Measurements from ENCODE around the gene C6. TPM values are rescaled to one million over a fixed set of nuclear protein-coding genes. Genes with fewer than 3 reads are reported as not detected.

Gene C6
- total RNA-seq, result not detected
- total RNA-seq (2013), result not detected

DNA sequence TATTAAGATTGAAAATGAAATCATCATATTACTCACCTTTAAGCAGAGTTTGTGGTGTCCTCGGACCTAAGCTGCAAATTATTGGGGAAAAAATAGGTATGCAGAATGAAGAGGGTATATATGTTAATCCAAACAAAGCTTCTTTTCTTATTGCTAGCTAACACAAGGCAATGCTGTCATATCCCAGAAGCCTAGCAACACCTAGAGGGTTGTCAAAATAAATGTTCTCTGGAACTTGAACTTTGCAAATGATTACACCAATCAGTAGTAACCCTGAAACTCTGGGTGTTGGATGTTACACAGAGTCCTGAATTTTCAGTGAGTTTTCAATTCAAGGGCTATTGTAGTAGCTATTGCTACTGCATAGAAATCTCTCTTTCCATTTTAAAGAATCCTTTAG, at the start of gene C6:
Gene C6, minus strand, starts transcription at position 193 of the 400 bp plus-strand sequence. CDS start 10,302 bp downstream, outside the sequence.
- TF ChIP-seq, protein P1, sequence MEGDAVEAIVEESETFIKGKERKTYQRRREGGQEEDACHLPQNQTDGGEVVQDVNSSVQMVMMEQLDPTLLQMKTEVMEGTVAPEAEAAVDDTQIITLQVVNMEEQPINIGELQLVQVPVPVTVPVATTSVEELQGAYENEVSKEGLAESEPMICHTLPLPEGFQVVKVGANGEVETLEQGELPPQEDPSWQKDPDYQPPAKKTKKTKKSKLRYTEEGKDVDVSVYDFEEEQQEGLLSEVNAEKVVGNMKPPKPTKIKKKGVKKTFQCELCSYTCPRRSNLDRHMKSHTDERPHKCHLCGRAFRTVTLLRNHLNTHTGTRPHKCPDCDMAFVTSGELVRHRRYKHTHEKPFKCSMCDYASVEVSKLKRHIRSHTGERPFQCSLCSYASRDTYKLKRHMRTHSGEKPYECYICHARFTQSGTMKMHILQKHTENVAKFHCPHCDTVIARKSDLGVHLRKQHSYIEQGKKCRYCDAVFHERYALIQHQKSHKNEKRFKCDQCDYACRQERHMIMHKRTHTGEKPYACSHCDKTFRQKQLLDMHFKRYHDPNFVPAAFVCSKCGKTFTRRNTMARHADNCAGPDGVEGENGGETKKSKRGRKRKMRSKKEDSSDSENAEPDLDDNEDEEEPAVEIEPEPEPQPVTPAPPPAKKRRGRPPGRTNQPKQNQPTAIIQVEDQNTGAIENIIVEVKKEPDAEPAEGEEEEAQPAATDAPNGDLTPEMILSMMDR (IDR thresholded peaks at IDR 0.05), result no peak
- Histone ChIP-seq H3K4me3 (ENCODE audit: low read length) (no peak within 1 kb of the TSS), H3K27me3 (ENCODE audit: control insufficient read depth, insufficient read depth, low read length) (no peaks in the 10 kb centered on the region), H3K36me3 (ENCODE audit: control insufficient read depth, insufficient read depth, low read length) (no peaks in the 10 kb centered on the region), H3K27ac (ENCODE audit: low read length) (no peak within 1 kb of the TSS), H3K4me1 (ENCODE audit: control insufficient read depth, insufficient read depth, low read length) (no peaks in the 10 kb centered on the region), H3K9me3 (ENCODE audit: control insufficient read depth, insufficient read depth, low read length) (no peaks in the 10 kb centered on the region)
- Mint-ChIP-seq H3K9me3 (peaks cover 10% of the 10 kb centered on the region in 2 donors), H3K36me3 (no peaks in the 10 kb centered on the region), H3K27me3 (ENCODE audit: low read depth in 2 of 2) (no peaks in the 10 kb centered on the region), H3K27ac (no peak within 1 kb of the TSS), H3K4me3 (no peak within 1 kb of the TSS), H3K4me1 (no peaks in the 10 kb centered on the region)
- ATAC-seq (no peak), DNase-seq (no peak)
- WGBS (ENCODE audit: insufficient coverage), result no CpG with 5 or more reads among the region's 1 CpG
- intact Hi-C loops (cut with micrococcal nuclease), result no loop called here

DNA sequence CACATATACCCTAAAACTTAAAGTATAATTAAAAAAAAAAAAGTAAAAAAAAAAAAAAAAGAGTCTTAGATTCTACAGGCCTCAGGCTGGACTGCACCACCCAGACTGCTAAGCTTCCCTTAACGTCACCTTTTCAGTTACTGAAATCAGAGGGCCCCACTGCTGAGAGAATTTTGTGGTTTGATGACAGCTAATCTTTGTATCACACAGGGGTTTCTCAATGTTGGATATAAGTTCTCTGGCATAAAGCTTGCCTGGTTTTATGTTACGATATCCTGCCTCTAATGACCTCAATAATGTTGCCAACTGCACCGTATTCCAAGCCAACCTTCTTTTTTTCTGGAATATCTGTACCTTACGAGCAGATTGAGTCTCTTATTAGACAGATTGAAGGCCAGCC, 43.1 kb upstream of the C6 start:
- Histone ChIP-seq H3K9me3 (ENCODE audit: control insufficient read depth, insufficient read depth, low read length) (no peaks in the 10 kb centered on the region), H3K36me3 (ENCODE audit: control insufficient read depth, insufficient read depth, low read length) (no peaks in the 10 kb centered on the region), H3K4me1 (ENCODE audit: control insufficient read depth, insufficient read depth, low read length) (no peaks in the 10 kb centered on the region), H3K27me3 (ENCODE audit: control insufficient read depth, insufficient read depth, low read length) (no peaks in the 10 kb centered on the region), H3K27ac (ENCODE audit: low read length) (no peak overlapping the region), H3K4me3 (ENCODE audit: low read length) (no peak overlapping the region)
- no peaks in the 10 kb centered on the region for H3K4me1 Mint-ChIP-seq
- 85% methylated on average over 4 of the region's 4 CpGs for WGBS (ENCODE audit: insufficient coverage)
- H3K27me3 Mint-ChIP-seq (ENCODE audit: low read depth in 2 of 2), result no peaks in the 10 kb centered on the region
- no peak overlapping the region for H3K4me3 Mint-ChIP-seq
- H3K27ac Mint-ChIP-seq, result no peak overlapping the region
- no peak for DNase-seq
- H3K36me3 Mint-ChIP-seq, result no peaks in the 10 kb centered on the region
- H3K9me3 Mint-ChIP-seq, result peaks cover 9 to 13% of the 10 kb centered on the region in 2 donors
- TF ChIP-seq, protein P1 (IDR thresholded peaks at IDR 0.05), result no peak
- ATAC-seq, result no peak
- intact Hi-C loops (cut with micrococcal nuclease), result no loop called here

DNA sequence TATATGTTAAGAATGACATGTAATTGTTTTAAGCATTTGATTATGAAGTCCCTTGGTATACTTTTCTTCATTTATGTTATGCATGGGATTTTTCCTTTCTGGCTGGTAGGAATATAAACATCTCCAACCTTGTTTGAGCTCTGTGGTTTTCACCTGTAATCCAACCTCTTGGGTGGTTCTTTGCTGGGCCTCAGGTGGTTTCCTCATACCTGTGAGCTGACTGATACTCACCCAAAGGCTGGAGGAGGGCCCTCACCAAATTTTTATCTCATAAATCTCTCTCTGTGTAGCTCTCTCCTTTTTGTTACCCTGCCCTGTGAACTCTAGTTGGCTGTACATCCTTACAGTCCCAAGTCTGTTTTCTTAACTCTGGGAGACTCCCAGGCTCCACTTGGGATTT, 39.8 kb upstream of the C6 start:
- intact Hi-C loops (cut with micrococcal nuclease), result no loop called here
- no peaks in the 10 kb centered on the region for H3K27me3 Mint-ChIP-seq (ENCODE audit: low read depth in 2 of 2)
- TF ChIP-seq, protein P1 (IDR thresholded peaks at IDR 0.05), result no peak
- no peak overlapping the region for H3K27ac ChIP-seq (ENCODE audit: low read length)
- H3K4me1 Mint-ChIP-seq, result no peaks in the 10 kb centered on the region
- no peaks in the 10 kb centered on the region for H3K4me1 ChIP-seq (ENCODE audit: control insufficient read depth, insufficient read depth, low read length)
- H3K27me3 ChIP-seq (ENCODE audit: control insufficient read depth, insufficient read depth, low read length), result no peaks in the 10 kb centered on the region
- no peak overlapping the region for H3K4me3 Mint-ChIP-seq
- DNase-seq (no peak), ATAC-seq (no peak)
- no peaks in the 10 kb centered on the region for H3K36me3 ChIP-seq (ENCODE audit: control insufficient read depth, insufficient read depth, low read length)
- peaks cover 11 to 13% of the 10 kb centered on the region in 2 donors for H3K9me3 Mint-ChIP-seq
- H3K9me3 ChIP-seq (ENCODE audit: control insufficient read depth, insufficient read depth, low read length), result no peaks in the 10 kb centered on the region
- H3K4me3 ChIP-seq (ENCODE audit: low read length), result no peak overlapping the region
- H3K27ac Mint-ChIP-seq, result no peak overlapping the region
- no peaks in the 10 kb centered on the region for H3K36me3 Mint-ChIP-seq

GRCh38 chr5:41252036-41252435, 38.7 kb upstream of the C6 start:
- TF ChIP-seq, protein P1 (IDR thresholded peaks at IDR 0.05), result no peak

More at GRCh38 chr5:41252036-41252435, 38.7 kb upstream of the C6 start:
- Mint-ChIP-seq H3K4me1 (no peaks in the 10 kb centered on the region), H3K27ac (no peak overlapping the region), H3K9me3 (peaks cover 11 to 13% of the 10 kb centered on the region in 2 donors), H3K4me3 (no peak overlapping the region), H3K27me3 (ENCODE audit: low read depth in 2 of 2) (no peaks in the 10 kb centered on the region), H3K36me3 (no peaks in the 10 kb centered on the region)
- intact Hi-C loops (cut with micrococcal nuclease), result no loop called here
- Histone ChIP-seq H3K4me1 (ENCODE audit: control insufficient read depth, insufficient read depth, low read length) (no peaks in the 10 kb centered on the region), H3K27me3 (ENCODE audit: control insufficient read depth, insufficient read depth, low read length) (no peaks in the 10 kb centered on the region), H3K9me3 (ENCODE audit: control insufficient read depth, insufficient read depth, low read length) (no peaks in the 10 kb centered on the region), H3K27ac (ENCODE audit: low read length) (no peak overlapping the region), H3K36me3 (ENCODE audit: control insufficient read depth, insufficient read depth, low read length) (no peaks in the 10 kb centered on the region), H3K4me3 (ENCODE audit: low read length) (no peak overlapping the region)
- ATAC-seq (no peak), DNase-seq (no peak)
